A673 (cell line): ENCODE results near the gene ASTN1. TPM values are rescaled to one million over a fixed set of nuclear protein-coding genes. Genes with fewer than 3 reads are reported as not detected.

Source experiments
- BruUV-seq: library from RNA; stranded (reverse); fragments of 400-500 nt; replicated peaks from 2 replicates; lab custom pipeline; 2021; lab: Mats Ljungman, UMichigan
- CTCF ChIA-PET: fragments of 300-600 bp; sonication (Branson Sonifier 250); formaldehyde crosslinking; loops from one replicate; lab custom pipeline; 2022; ENCODE audit warnings: antibody characterized with exemption; lab: Charles Lee
- POLR2A ChIA-PET: fragments of 300-600 bp; sonication (Branson Sonifier 250); formaldehyde crosslinking; loops from one replicate; lab custom pipeline; 2022; ENCODE audit warnings: antibody characterized with exemption; ENCODE audit not compliant: low non-redundant PET; lab: Charles Lee
- DNase-seq: peaks from one replicate; pipeline ENCODE4 v3.0.0-alpha.2; 2015; ENCODE audit warnings: low spot score
- H3K27ac ChIP-seq: fragments of 200-600 bp; sonication (generic); 2 replicates; pipeline ENCODE4 v1.5.1; 2016; ENCODE audit warnings: mixed run types, low read depth, mild to moderate bottlenecking, mixed read lengths, antibody characterized with exemption, low read length; ENCODE audit not compliant: poor library complexity, severe bottlenecking
- H3K27me3 ChIP-seq: fragments of 200-600 bp; sonication (generic); replicated peaks from 2 replicates; pipeline ENCODE4 v1.6.1; 2017; ENCODE audit warnings: mixed run types, low read depth, mild to moderate bottlenecking, mixed read lengths, antibody characterized with exemption, low read length; ENCODE audit not compliant: insufficient read depth, poor library complexity
- H3K36me3 ChIP-seq: fragments of 200-600 bp; sonication (generic); 2 replicates; pipeline ENCODE4 v1.6.1; 2016; ENCODE audit warnings: mixed run types, mild to moderate bottlenecking, mixed read lengths, antibody characterized with exemption, low read length; ENCODE audit not compliant: insufficient read depth, poor library complexity, severe bottlenecking
- H3K4me1 ChIP-seq: fragments of 200-600 bp; sonication (generic); 2 replicates; pipeline ENCODE4 v1.6.1; 2017; ENCODE audit warnings: mixed run types, mild to moderate bottlenecking, mixed read lengths, antibody characterized with exemption, low read length; ENCODE audit not compliant: insufficient read depth, poor library complexity, severe bottlenecking
- H3K4me3 ChIP-seq: fragments of 200-600 bp; sonication (generic); 2 replicates; pipeline ENCODE4 v1.5.1; 2016; ENCODE audit warnings: low read depth, mixed run types, mild to moderate bottlenecking, mixed read lengths, low read length; ENCODE audit not compliant: poor library complexity, severe bottlenecking
- H3K9me3 ChIP-seq: fragments of 200-600 bp; sonication (generic); 2 replicates; pipeline ENCODE4 v1.6.1; 2016; ENCODE audit warnings: mixed run types, low read depth, mild to moderate bottlenecking, mixed read lengths, antibody characterized with exemption, low read length; ENCODE audit not compliant: poor library complexity, severe bottlenecking
- EZH2 ChIP-seq: fragments of 200-600 bp; sonication (generic); IDR thresholded peaks from 2 replicates; pipeline ENCODE4 v1.6.1; 2017; ENCODE audit warnings: borderline replicate concordance, low read depth, mild to moderate bottlenecking, mixed read lengths, antibody characterized with exemption, low read length; ENCODE audit not compliant: poor library complexity, severe bottlenecking
- intact Hi-C: fragments of 100-400 bp; cut with micrococcal nuclease; formaldehyde crosslinking; loops from one replicate; pipeline ENCODE4 v1.10.0; 2022; ENCODE audit not compliant: unreplicated experiment
- total RNA-seq: library from RNA; stranded (reverse); gene quantifications from 2 replicates; pipeline ENCODE4 v1.2.3, GENCODE V29; 2021
- TF ChIP-seq, protein P1 (sequence below): fragments of 300-800, 200-600 bp; sonication (generic); conservative IDR thresholded peaks from 2 replicates; pipeline ENCODE4 v1.5.1; 2017; ENCODE audit warnings: low read depth, mild to moderate bottlenecking, antibody characterized with exemption, low read length, moderate library complexity, mixed read lengths

Gene ASTN1
- total RNA-seq, 1 experiment from 2014 or later: 0.41 TPM

DNA sequence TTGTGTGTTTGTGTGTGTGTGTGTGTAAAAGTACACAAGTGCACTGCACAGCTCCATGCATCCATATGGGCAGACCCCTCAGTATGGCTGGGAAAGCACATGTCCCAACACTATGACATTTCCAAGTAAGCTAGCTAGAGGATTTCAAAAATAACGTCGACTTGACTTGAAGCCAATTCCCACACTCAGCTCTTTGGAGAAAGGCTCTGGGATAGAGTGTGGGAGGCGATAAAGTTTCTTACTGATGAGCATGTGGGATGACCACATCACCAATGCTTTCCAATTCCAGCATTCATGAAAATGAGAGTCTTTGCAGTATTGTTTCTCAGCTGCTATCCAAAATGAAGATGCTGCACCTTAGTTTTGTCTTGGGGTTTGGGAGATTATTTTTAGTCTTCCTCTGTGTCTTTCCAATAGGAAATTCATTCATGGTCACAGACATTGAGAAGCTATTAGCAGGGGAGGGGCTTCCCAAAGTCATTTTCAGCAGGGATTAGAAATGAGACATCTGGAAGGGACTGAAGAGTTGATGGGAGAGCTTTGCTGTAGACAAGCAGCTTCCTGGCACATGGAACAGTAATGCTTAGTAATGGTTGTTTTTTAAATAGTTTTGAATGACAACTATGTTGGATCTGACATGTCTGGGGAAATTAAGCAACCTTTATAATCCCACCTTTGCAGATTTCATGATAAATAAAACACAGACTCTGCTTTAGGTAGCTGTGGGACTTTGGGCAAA is 143.5 kb downstream of the ASTN1 start:
- Histone ChIP-seq H3K4me1 (no peaks in the 10 kb centered on the region), H3K27me3 (no peaks in the 10 kb centered on the region), H3K36me3 (no peaks in the 10 kb centered on the region), H3K27ac (no peak overlapping the region), H3K4me3 (no peak overlapping the region), H3K9me3 (no peaks in the 10 kb centered on the region)
- CTCF ChIA-PET: no interaction called here
- POLR2A ChIA-PET: interaction anchor here (0.6 kb wide), 1 partner anchor 62 kb away, joined by 3 read pairs; no protein-coding TSS in a partner anchor
- no TSS peak for BruUV-seq
- TF ChIP-seq, protein P1, sequence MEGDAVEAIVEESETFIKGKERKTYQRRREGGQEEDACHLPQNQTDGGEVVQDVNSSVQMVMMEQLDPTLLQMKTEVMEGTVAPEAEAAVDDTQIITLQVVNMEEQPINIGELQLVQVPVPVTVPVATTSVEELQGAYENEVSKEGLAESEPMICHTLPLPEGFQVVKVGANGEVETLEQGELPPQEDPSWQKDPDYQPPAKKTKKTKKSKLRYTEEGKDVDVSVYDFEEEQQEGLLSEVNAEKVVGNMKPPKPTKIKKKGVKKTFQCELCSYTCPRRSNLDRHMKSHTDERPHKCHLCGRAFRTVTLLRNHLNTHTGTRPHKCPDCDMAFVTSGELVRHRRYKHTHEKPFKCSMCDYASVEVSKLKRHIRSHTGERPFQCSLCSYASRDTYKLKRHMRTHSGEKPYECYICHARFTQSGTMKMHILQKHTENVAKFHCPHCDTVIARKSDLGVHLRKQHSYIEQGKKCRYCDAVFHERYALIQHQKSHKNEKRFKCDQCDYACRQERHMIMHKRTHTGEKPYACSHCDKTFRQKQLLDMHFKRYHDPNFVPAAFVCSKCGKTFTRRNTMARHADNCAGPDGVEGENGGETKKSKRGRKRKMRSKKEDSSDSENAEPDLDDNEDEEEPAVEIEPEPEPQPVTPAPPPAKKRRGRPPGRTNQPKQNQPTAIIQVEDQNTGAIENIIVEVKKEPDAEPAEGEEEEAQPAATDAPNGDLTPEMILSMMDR: no peak
- no peak for TF ChIP-seq EZH2
- no peak for DNase-seq
- intact Hi-C loops: no loop called here

- no peak for TF ChIP-seq EZH2
- TF ChIP-seq, protein P1: no peak
- ChIA-PET CTCF (no interaction called here), POLR2A (no interaction called here)
- Histone ChIP-seq H3K27ac (no peak overlapping the region), H3K9me3 (no peaks in the 10 kb centered on the region), H3K4me3 (no peak overlapping the region), H3K27me3 (no peaks in the 10 kb centered on the region), H3K4me1 (no peaks in the 10 kb centered on the region), H3K36me3 (no peaks in the 10 kb centered on the region)
- no TSS peak for BruUV-seq
- no peak for DNase-seq
- intact Hi-C loops: no loop called here
Observed at GRCh38 chr1:177017287-177017852, 147.1 kb downstream of the ASTN1 start.

GRCh38 chr1:177014325-177014724 is 150.2 kb downstream of the ASTN1 start:
- CTCF ChIA-PET: no interaction called here
- no TSS peak for BruUV-seq
- H3K27ac ChIP-seq: no peak overlapping the region

More at GRCh38 chr1:177014325-177014724, 150.2 kb downstream of the ASTN1 start:
- DNase-seq: no peak
- Histone ChIP-seq H3K9me3 (no peaks in the 10 kb centered on the region), H3K36me3 (no peaks in the 10 kb centered on the region), H3K27me3 (no peaks in the 10 kb centered on the region), H3K4me1 (no peaks in the 10 kb centered on the region), H3K4me3 (no peak overlapping the region)
- intact Hi-C loops: no loop called here
- TF ChIP-seq, protein P1: no peak
- no peak for TF ChIP-seq EZH2
- POLR2A ChIA-PET: no interaction called here
